ENCODE measurements around the gene PDE6A.
"Not testable (repeated sequence)": the region's sequence is repeated elsewhere in the genome, so short reads cannot be mapped to it uniquely, and the experiment has no call there.

DNA sequence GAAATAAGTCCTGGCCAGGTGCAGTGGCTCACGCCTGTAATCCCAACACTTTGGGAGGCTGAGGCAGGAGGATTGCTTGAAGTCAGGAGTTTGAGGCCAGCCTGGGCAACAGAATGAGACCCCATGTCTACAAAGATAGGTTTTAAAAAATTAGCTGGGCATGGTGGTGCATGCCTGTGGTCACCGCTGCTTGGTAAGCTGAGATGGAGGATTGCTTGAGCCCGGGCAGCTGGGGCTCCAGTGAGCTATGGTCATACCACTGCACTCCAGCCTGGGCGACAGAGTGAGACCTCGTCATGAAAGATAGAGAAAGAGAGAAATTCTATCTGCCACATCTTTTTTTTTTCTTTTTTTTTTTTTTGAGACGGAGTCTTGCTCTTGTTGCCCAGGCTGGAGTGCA, 86.1 kb downstream of the PDE6A start:
- TF ChIP-seq, protein P1, sequence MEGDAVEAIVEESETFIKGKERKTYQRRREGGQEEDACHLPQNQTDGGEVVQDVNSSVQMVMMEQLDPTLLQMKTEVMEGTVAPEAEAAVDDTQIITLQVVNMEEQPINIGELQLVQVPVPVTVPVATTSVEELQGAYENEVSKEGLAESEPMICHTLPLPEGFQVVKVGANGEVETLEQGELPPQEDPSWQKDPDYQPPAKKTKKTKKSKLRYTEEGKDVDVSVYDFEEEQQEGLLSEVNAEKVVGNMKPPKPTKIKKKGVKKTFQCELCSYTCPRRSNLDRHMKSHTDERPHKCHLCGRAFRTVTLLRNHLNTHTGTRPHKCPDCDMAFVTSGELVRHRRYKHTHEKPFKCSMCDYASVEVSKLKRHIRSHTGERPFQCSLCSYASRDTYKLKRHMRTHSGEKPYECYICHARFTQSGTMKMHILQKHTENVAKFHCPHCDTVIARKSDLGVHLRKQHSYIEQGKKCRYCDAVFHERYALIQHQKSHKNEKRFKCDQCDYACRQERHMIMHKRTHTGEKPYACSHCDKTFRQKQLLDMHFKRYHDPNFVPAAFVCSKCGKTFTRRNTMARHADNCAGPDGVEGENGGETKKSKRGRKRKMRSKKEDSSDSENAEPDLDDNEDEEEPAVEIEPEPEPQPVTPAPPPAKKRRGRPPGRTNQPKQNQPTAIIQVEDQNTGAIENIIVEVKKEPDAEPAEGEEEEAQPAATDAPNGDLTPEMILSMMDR (IDR thresholded peaks at IDR 0.05; ENCODE audit: poor library complexity): not testable (repeated sequence)
- not testable (repeated sequence) for TF ChIP-seq EZH2phosphoT487 (IDR thresholded peaks at IDR 0.05; ENCODE audit: low read depth, severe bottlenecking, unreplicated experiment); EZH2 (IDR thresholded peaks at IDR 0.05; ENCODE audit: borderline replicate concordance)

Data from hepatocyte (in vitro differentiated cells).